Tibial artery (tissue), 4 donors: ENCODE measurements around the gene LY9.

ENCODE experiments used
- DNase-seq, 2 donors: peaks; one replicate each; pipeline ENCODE4 v3.0.0-alpha.2; 2019
- H3K27ac ChIP-seq, 2 donors: fragments of 200-600 bp; sonication (generic) in 1 of 2; 1 replicate in 1 of 2; 2 replicates in 1 of 2; pipeline ENCODE4 v1.5.1; 2018 to 2019; ENCODE audit warnings: mild to moderate bottlenecking in 1 of 2
- H3K27me3 ChIP-seq, 2 donors: fragments of 200-600 bp; sonication (generic) in 1 of 2; one replicate each; pipeline versions ENCODE4 v1.5.1 to v1.6.0; 2016 to 2019
- H3K36me3 ChIP-seq, 3 donors: fragments of 200-600 bp; sonication (generic) in 2 of 3; one replicate each; pipeline ENCODE4 v1.5.1; 2016 to 2019; ENCODE audit warnings: mild to moderate bottlenecking in 2 of 3
- H3K4me1 ChIP-seq, 4 donors: fragments of 200-600 bp; sonication (generic) in 2 of 4; 1 replicate in 3 of 4; 2 replicates in 1 of 4; pipeline ENCODE4 v1.5.1; 2016 to 2019
- H3K4me3 ChIP-seq, 2 donors: fragments of 200-600 bp; sonication (generic) in 1 of 2; 1 replicate in 1 of 2; 2 replicates in 1 of 2; pipeline ENCODE4 v1.5.1; 2018 to 2019; ENCODE audit warnings: mild to moderate bottlenecking in 2 of 2
- H3K9me3 ChIP-seq, 3 donors: fragments of 200-600 bp; sonication (generic) in 1 of 3; one replicate each; pipeline ENCODE4 v1.5.1; 2016 to 2019
- CTCF ChIP-seq, 2 experiments: fragments of 200-600 bp in 1 of 2; fragments of 450-650 bp in 1 of 2; IDR thresholded peaks; one replicate each; pipeline ENCODE4 v1.5.1; 2017 to 2019; ENCODE audit warnings: antibody characterized with exemption in 2 of 2, mild to moderate bottlenecking in 1 of 2, moderate library complexity in 1 of 2
- intact Hi-C: fragments of 100-400 bp; cut with DNase I; formaldehyde crosslinking; loops from one replicate; pipeline ENCODE4 v1.15.0; 2023; ENCODE audit warnings: low total_unique reads

The LY9 gene

GRCh38 chr1:160829766-160830165, 33.8 kb downstream of the LY9 start:
- Histone ChIP-seq H3K9me3 (no peaks in the 10 kb centered on the region), H3K36me3 (no peaks in the 10 kb centered on the region), H3K4me3 (no peak overlapping the region), H3K27ac (no peak overlapping the region), H3K4me1 (no peaks in the 10 kb centered on the region), H3K27me3 (no peaks in the 10 kb centered on the region)
- no peak for DNase-seq
- TF ChIP-seq CTCF (IDR thresholded peaks at IDR 0.05): no peak
- intact Hi-C loops: no loop called here

GRCh38 chr1:160830321-160831153, 34.6 kb downstream of the LY9 start:
- Histone ChIP-seq H3K27ac (no peak overlapping the region), H3K4me1 (no peaks in the 10 kb centered on the region), H3K9me3 (no peaks in the 10 kb centered on the region), H3K27me3 (no peaks in the 10 kb centered on the region), H3K4me3 (no peak overlapping the region), H3K36me3 (no peaks in the 10 kb centered on the region)
- DNase-seq: peak in 1 of 2 donors; percentile 52
- TF ChIP-seq CTCF (IDR thresholded peaks at IDR 0.05): no peak
- intact Hi-C loops: no loop called here

GRCh38 chr1:160834945-160835565, 39.1 kb downstream of the LY9 start:
- intact Hi-C loops: no loop called here

GRCh38 chr1:160835751-160836150, 39.8 kb downstream of the LY9 start:
- DNase-seq: no peak
- intact Hi-C loops: no loop called here
- TF ChIP-seq CTCF (IDR thresholded peaks at IDR 0.05): no peak
- H3K9me3 ChIP-seq: no peaks in the 10 kb centered on the region
- peaks cover 0 to 11% (median 4%) of the 10 kb centered on the region in 4 donors for H3K4me1 ChIP-seq
- H3K4me3 ChIP-seq: no peak overlapping the region
- H3K36me3 ChIP-seq: no peaks in the 10 kb centered on the region
- no peaks in the 10 kb centered on the region for H3K27me3 ChIP-seq
- no peak overlapping the region for H3K27ac ChIP-seq

More at GRCh38 chr1:160834945-160835565, 39.1 kb downstream of the LY9 start:
- no peak overlapping the region for H3K4me3 ChIP-seq
- H3K9me3 ChIP-seq: no peaks in the 10 kb centered on the region
- H3K27ac ChIP-seq: no peak overlapping the region
- TF ChIP-seq CTCF (IDR thresholded peaks at IDR 0.05): peak; percentile 34 to 41
- no peaks in the 10 kb centered on the region for H3K27me3 ChIP-seq
- no peaks in the 10 kb centered on the region for H3K36me3 ChIP-seq
- DNase-seq: no peak
- peaks cover 0 to 11% (median 4%) of the 10 kb centered on the region in 4 donors for H3K4me1 ChIP-seq

- intact Hi-C loops: no loop called here
- no peak for TF ChIP-seq CTCF (IDR thresholded peaks at IDR 0.05)
- H3K27me3 ChIP-seq: no peaks in the 10 kb centered on the region
- no peaks in the 10 kb centered on the region for H3K9me3 ChIP-seq
- no peaks in the 10 kb centered on the region for H3K36me3 ChIP-seq
- DNase-seq: no peak
- no peak overlapping the region for H3K27ac ChIP-seq
- peaks cover 0 to 11% (median 4%) of the 10 kb centered on the region in 4 donors for H3K4me1 ChIP-seq
- no peak overlapping the region for H3K4me3 ChIP-seq
Measured at GRCh38 chr1:160836561-160836960, 40.6 kb downstream of the LY9 start.
